H1 (cell line): Measurements from ENCODE around the gene SPEM1. TPM values are rescaled to one million over a fixed set of nuclear protein-coding genes. Genes with fewer than 3 reads are reported as not detected.

ENCODE experiments used
- CBX5 ChIP-seq: fragments of 300-800, 300-1000 bp; sonication (generic); IDR thresholded peaks from 2 replicates; pipeline ENCODE4 v1.7.1; 2016; ENCODE audit warnings: antibody characterized with exemption, low read length, low read depth
- CHD7 ChIP-seq: fragments of 300-600 bp; sonication (generic); IDR thresholded peaks from 2 replicates; pipeline ENCODE4 v1.7.1; 2012; ENCODE audit warnings: low read length, moderate library complexity, mild to moderate bottlenecking, inconsistent platforms; ENCODE audit not compliant: insufficient replicate concordance
- CTBP2 ChIP-seq: IDR thresholded peaks from 2 replicates; pipeline ENCODE4 v1.7.0; 2011; ENCODE audit warnings: borderline replicate concordance, mild to moderate bottlenecking, moderate library complexity, mixed read lengths, low read length; ENCODE audit not compliant: insufficient read depth, insufficient read length
- KDM1A ChIP-seq: fragments of 200-600, 300-600 bp; sonication (generic); IDR thresholded peaks from 2 replicates; pipeline ENCODE4 v1.7.1; 2016; ENCODE audit warnings: mild to moderate bottlenecking, low read length, borderline replicate concordance
- KDM5A ChIP-seq: fragments of 200-600 bp; IDR thresholded peaks from 2 replicates; pipeline ENCODE4 v1.7.1; 2012; ENCODE audit warnings: mild to moderate bottlenecking, low read length, inconsistent platforms, mixed read lengths
- PHF8 ChIP-seq: fragments of 200-600 bp; sonication (generic); conservative IDR thresholded peaks from 2 replicates; pipeline ENCODE4 v1.7.1; 2012; ENCODE audit warnings: low read depth, mild to moderate bottlenecking, inconsistent platforms, low read length, moderate library complexity
- POLR2A ChIP-seq, 2 experiments: IDR thresholded peaks; 1 replicate in 1 of 2; 2 replicates in 1 of 2; pipeline ENCODE4 v1.6.1; 2011; ENCODE audit warnings: low read depth in 2 of 2, low read length in 2 of 2, mild to moderate bottlenecking in 2 of 2; ENCODE audit errors: control extremely low read depth in 1 of 2
- RXRA ChIP-seq: IDR thresholded peaks from 2 replicates; pipeline ENCODE4 v1.6.1; 2011; ENCODE audit warnings: low read depth, mild to moderate bottlenecking, low read length, moderate library complexity; ENCODE audit not compliant: insufficient read depth
- SP4 ChIP-seq: IDR thresholded peaks from 2 replicates; pipeline ENCODE4 v1.6.1; 2012; ENCODE audit warnings: low read length, inconsistent platforms
- TCF12 ChIP-seq: IDR thresholded peaks from 2 replicates; pipeline ENCODE4 v1.6.1; 2011; ENCODE audit warnings: low read depth, mild to moderate bottlenecking, low read length
- polyA plus RNA-seq, 7 experiments: library from polyadenylated mRNA; depleted of rRNA in 3 of 7; stranded (reverse) in 5 of 7; unstranded in 2 of 7; fragments of >200 nt in 5 of 7; fragments of 200-250 nt in 2 of 7; gene quantifications; 1 replicate in 5 of 7; 2 replicates in 1 of 7; 4 replicates in 1 of 7; pipeline versions ENCODE4 v1.2.1 to v1.2.3, GENCODE V29; 2011 to 2013; ENCODE audit warnings: missing spikeins in 2 of 7, mixed read lengths in 2 of 7
- total RNA-seq: library from RNA; stranded (reverse); fragmentation: NEBNext Ultra II Directional; extraction: Animal tissue kit (Norgen Biotek cat#: 25700); gene quantifications from 2 replicates; pipeline ENCODE4 v1.2.1, GENCODE V29; 2021

Gene SPEM1
- total and polyA plus RNA-seq, 2 of the 8 experiments (the other 6 are each of a cell fraction or from before 2014, with no cell fraction given): not detected

- TF ChIP-seq CHD7 (no peak), PHF8 (no peak), KDM1A (no peak), RXRA (no peak), POLR2A (IDR thresholded peaks at IDR 0.05; ENCODE audit: control extremely low read depth in 1 of 2, low read depth in 2 of 2, low read length in 2 of 2) (no peak), CTBP2 (no peak), KDM5A (no peak), SP4 (no peak), CBX5 (no peak), TCF12 (no peak)
These were observed 41.0 kb upstream of the SPEM1 start (continued) for GRCh38 chr17:7379134-7379533.
